GM21737 (cell line): ENCODE results near the gene RAPGEF4.

ENCODE experiments used
- ATAC-seq: cut with Tn5 transposase; IDR thresholded peaks from one replicate; pipeline ENCODE4 v1.9.1; 2021; ENCODE audit warnings: mild to moderate bottlenecking, moderate library complexity; ENCODE audit not compliant: unreplicated experiment

Gene RAPGEF4

GRCh38 chr2:172962082-172962481 lies 226.4 kb downstream of the RAPGEF4 start:
- no peak for ATAC-seq

- no peak for ATAC-seq
Observed at GRCh38 chr2:172962824-172963223, 227.2 kb downstream of the RAPGEF4 start.

GRCh38 chr2:172964511-172965139 lies 229.0 kb downstream of the RAPGEF4 start:
- ATAC-seq = no peak

- ATAC-seq = no peak
Observed at GRCh38 chr2:172965433-172966212, 230.0 kb downstream of the RAPGEF4 start.

- ATAC-seq = no peak
Observed at GRCh38 chr2:172967036-172967982, 231.7 kb downstream of the RAPGEF4 start.

- ATAC-seq = no peak
Observed at GRCh38 chr2:172968061-172968469, 232.4 kb downstream of the RAPGEF4 start.

GRCh38 chr2:172969166-172969565 lies 233.5 kb downstream of the RAPGEF4 start:
- no peak for ATAC-seq

GRCh38 chr2:172969609-172970008 lies 234.0 kb downstream of the RAPGEF4 start:
- no peak for ATAC-seq

GRCh38 chr2:172970660-172971059 lies 235.0 kb downstream of the RAPGEF4 start:
- ATAC-seq = no peak

GRCh38 chr2:172972005-172972619 lies 236.5 kb downstream of the RAPGEF4 start:
- no peak for ATAC-seq

GRCh38 chr2:172974762-172975161 lies 239.1 kb downstream of the RAPGEF4 start:
- no peak for ATAC-seq

- no peak for ATAC-seq
Observed at GRCh38 chr2:172976116-172976515, 240.5 kb downstream of the RAPGEF4 start.

GRCh38 chr2:172976816-172977215 lies 241.2 kb downstream of the RAPGEF4 start:
- ATAC-seq = no peak

- no peak for ATAC-seq
Observed at GRCh38 chr2:172977270-172978062, 241.8 kb downstream of the RAPGEF4 start.

- ATAC-seq = no peak
Observed at GRCh38 chr2:172978063-172978383, 242.4 kb downstream of the RAPGEF4 start.

GRCh38 chr2:172985139-172985892 lies 249.7 kb downstream of the RAPGEF4 start:
- no peak for ATAC-seq

GRCh38 chr2:172986040-172986439 lies 250.4 kb downstream of the RAPGEF4 start:
- ATAC-seq = no peak

GRCh38 chr2:172988728-172989127 lies 253.1 kb downstream of the RAPGEF4 start:
- no peak for ATAC-seq

- no peak for ATAC-seq
Observed at GRCh38 chr2:172991031-172991430, 255.4 kb downstream of the RAPGEF4 start.

- no peak for ATAC-seq
Observed at GRCh38 chr2:172993139-172993538, 257.5 kb downstream of the RAPGEF4 start.
